ENCODE data around the gene PAPSS1.

PAPSS1 gene

GRCh38 chr4:107736924-107737448, 17.0 kb upstream of the PAPSS1 start:
- Histone ChIP-seq H4K20me1 (ENCODE audit: insufficient read depth, low read length, poor library complexity, severe bottlenecking) (no peaks in the 10 kb centered on the region), H3F3A (ENCODE audit: low read depth) (no peaks in the 10 kb centered on the region), H2AFZ (ENCODE audit: low read length) (peak overlapping the region; percentile 4; the same call in 1 of the 2 replicates), H3K27me3 (ENCODE audit: insufficient read depth, low read length, poor library complexity, severe bottlenecking) (no peaks in the 10 kb centered on the region), H3K4me1 (ENCODE audit: insufficient read depth, low read length, poor library complexity, severe bottlenecking) (no peaks in the 10 kb centered on the region), H3K9ac (ENCODE audit: low read depth, low read length, poor library complexity, severe bottlenecking) (no peak overlapping the region), H3K4me3 (ENCODE audit: low read length, poor library complexity, severe bottlenecking) (no peak overlapping the region), H3K4me2 (ENCODE audit: low read depth, low read length, poor library complexity, severe bottlenecking) (no peak overlapping the region), H3K9me3 (ENCODE audit: insufficient read depth, low read depth, low read length) (no peaks in the 10 kb centered on the region), H3K9me2 (replicated peaks; ENCODE audit: low read depth, low read length) (no peaks in the 10 kb centered on the region), H3K79me2 (ENCODE audit: insufficient read depth, low read length) (no peaks in the 10 kb centered on the region), H3K36me3 (ENCODE audit: insufficient read depth, low read length) (no peaks in the 10 kb centered on the region)
- TF ChIP-seq CTCF (conservative IDR thresholded peaks at IDR 0.05; ENCODE audit: low read length): peak; percentile 96
- no peak for TF ChIP-seq EZH2phosphoT487 (IDR thresholded peaks at IDR 0.05; ENCODE audit: borderline replicate concordance)

- Histone ChIP-seq H3K4me3 (ENCODE audit: low read length, poor library complexity, severe bottlenecking) (no peak overlapping the region), H3K9ac (ENCODE audit: low read depth, low read length, poor library complexity, severe bottlenecking) (no peak overlapping the region), H2AFZ (ENCODE audit: low read length) (no peak overlapping the region; the same call in 1 of the 2 replicates), H3K36me3 (ENCODE audit: insufficient read depth, low read length) (no peaks in the 10 kb centered on the region), H3K27me3 (ENCODE audit: insufficient read depth, low read length, poor library complexity, severe bottlenecking) (no peaks in the 10 kb centered on the region), H3K4me2 (ENCODE audit: low read depth, low read length, poor library complexity, severe bottlenecking) (no peak overlapping the region), H3K79me2 (ENCODE audit: insufficient read depth, low read length) (no peaks in the 10 kb centered on the region), H3K9me2 (replicated peaks; ENCODE audit: low read depth, low read length) (no peaks in the 10 kb centered on the region), H3K9me3 (ENCODE audit: insufficient read depth, low read depth, low read length) (no peaks in the 10 kb centered on the region), H3F3A (ENCODE audit: low read depth) (no peaks in the 10 kb centered on the region), H3K4me1 (ENCODE audit: insufficient read depth, low read length, poor library complexity, severe bottlenecking) (no peaks in the 10 kb centered on the region), H4K20me1 (ENCODE audit: insufficient read depth, low read length, poor library complexity, severe bottlenecking) (no peaks in the 10 kb centered on the region)
- TF ChIP-seq CTCF (conservative IDR thresholded peaks at IDR 0.05; ENCODE audit: low read length) (no peak), EZH2phosphoT487 (IDR thresholded peaks at IDR 0.05; ENCODE audit: borderline replicate concordance) (no peak)
Measured at GRCh38 chr4:107736037-107736436, 16.0 kb upstream of the PAPSS1 start.

- H3K9me2 ChIP-seq (replicated peaks; ENCODE audit: low read depth, low read length): no peaks in the 10 kb centered on the region
- H3K9ac ChIP-seq (ENCODE audit: low read depth, low read length, poor library complexity, severe bottlenecking): no peak overlapping the region
- no peaks in the 10 kb centered on the region for H3K4me1 ChIP-seq (ENCODE audit: insufficient read depth, low read length, poor library complexity, severe bottlenecking)
- no peak overlapping the region for H3K4me2 ChIP-seq (ENCODE audit: low read depth, low read length, poor library complexity, severe bottlenecking)
- H3K79me2 ChIP-seq (ENCODE audit: insufficient read depth, low read length): no peaks in the 10 kb centered on the region
- no peaks in the 10 kb centered on the region for H3K9me3 ChIP-seq (ENCODE audit: insufficient read depth, low read depth, low read length)
- peak; percentile 63 for TF ChIP-seq CTCF (conservative IDR thresholded peaks at IDR 0.05; ENCODE audit: low read length)
- TF ChIP-seq EZH2phosphoT487 (IDR thresholded peaks at IDR 0.05; ENCODE audit: borderline replicate concordance): no peak
- no peak overlapping the region for H2AFZ ChIP-seq (ENCODE audit: low read length)
- no peaks in the 10 kb centered on the region for H3K36me3 ChIP-seq (ENCODE audit: insufficient read depth, low read length)
- no peaks in the 10 kb centered on the region for H4K20me1 ChIP-seq (ENCODE audit: insufficient read depth, low read length, poor library complexity, severe bottlenecking)
- no peaks in the 10 kb centered on the region for H3F3A ChIP-seq (ENCODE audit: low read depth)
- H3K4me3 ChIP-seq (ENCODE audit: low read length, poor library complexity, severe bottlenecking): no peak overlapping the region
- no peaks in the 10 kb centered on the region for H3K27me3 ChIP-seq (ENCODE audit: insufficient read depth, low read length, poor library complexity, severe bottlenecking)
Measured at GRCh38 chr4:107734120-107734519, 14.1 kb upstream of the PAPSS1 start.

All from Loucy (cell line).